NCI-H774 (cell line): Measurements from ENCODE around the gene USP17L30.
"Not testable (repeated sequence)": the region's sequence is repeated elsewhere in the genome, so short reads cannot be mapped to it uniquely, and the experiment has no call there.

ENCODE experiments used
- DNase-seq: peaks from one replicate; lab custom pipeline; 2025; lab: John Stamatoyannopoulos, UW

USP17L30 gene, protein sequence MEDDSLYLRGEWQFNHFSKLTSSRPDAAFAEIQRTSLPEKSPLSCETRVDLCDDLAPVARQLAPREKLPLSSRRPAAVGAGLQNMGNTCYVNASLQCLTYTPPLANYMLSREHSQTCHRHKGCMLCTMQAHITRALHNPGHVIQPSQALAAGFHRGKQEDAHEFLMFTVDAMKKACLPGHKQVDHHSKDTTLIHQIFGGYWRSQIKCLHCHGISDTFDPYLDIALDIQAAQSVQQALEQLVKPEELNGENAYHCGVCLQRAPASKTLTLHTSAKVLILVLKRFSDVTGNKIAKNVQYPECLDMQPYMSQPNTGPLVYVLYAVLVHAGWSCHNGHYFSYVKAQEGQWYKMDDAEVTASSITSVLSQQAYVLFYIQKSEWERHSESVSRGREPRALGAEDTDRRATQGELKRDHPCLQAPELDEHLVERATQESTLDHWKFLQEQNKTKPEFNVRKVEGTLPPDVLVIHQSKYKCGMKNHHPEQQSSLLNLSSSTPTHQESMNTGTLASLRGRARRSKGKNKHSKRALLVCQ

DNA sequence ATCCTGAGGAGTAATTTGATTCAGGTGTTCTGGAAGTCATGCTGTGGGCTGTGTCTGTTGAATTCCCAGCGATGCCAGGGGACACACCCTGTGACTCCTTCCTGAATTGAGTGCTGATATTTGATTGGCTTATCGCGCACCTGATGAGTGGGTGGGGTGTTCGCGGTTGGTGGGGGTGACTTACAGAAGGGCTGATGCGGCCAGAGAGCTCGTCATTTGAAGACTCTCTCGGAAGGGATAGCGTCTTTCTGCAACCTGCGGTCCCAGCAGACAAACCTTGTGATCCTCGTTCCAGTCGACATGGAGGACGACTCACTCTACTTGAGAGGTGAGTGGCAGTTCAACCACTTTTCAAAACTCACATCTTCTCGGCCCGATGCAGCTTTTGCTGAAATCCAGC, at the start of gene USP17L30:
USP17L30 (plus strand) TSS at position 301 of the 400 bp plus-strand sequence; CDS start at position 301, 0 bp downstream.
- not testable (repeated sequence) for DNase-seq

DNA sequence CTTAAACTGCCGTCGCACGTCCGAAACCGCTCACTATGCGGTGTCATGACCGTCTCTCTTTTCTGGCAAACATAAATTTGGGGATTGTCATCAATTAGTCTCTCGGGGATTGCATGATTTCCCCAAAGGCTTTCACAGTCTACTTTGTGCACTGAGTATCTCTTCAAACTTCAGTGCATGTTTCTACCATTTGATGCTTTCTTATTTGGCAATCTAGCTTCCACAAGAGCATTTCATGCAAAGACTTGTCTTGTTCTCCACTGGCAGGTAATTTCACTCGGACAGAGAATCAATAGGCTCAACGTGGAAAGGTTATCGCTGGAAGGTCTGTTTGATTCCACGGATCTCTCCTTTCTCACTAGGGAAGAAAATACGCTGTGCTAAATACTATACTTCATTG, 38.7 kb upstream of the USP17L30 start:
- DNase-seq = not testable (repeated sequence)

DNA sequence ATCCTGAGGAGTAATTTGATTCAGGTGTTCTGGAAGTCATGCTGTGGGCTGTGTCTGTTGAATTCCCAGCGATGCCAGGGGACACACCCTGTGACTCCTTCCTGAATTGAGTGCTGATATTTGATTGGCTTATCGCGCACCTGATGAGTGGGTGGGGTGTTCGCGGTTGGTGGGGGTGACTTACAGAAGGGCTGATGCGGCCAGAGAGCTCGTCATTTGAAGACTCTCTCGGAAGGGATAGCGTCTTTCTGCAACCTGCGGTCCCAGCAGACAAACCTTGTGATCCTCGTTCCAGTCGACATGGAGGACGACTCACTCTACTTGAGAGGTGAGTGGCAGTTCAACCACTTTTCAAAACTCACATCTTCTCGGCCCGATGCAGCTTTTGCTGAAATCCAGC, 38.1 kb upstream of the USP17L30 start, which contains the start of gene USP17L24:
USP17L24 (plus strand) TSS at position 301 of the 400 bp plus-strand sequence; CDS start at position 301, 0 bp downstream.
- not testable (repeated sequence) for DNase-seq

DNA sequence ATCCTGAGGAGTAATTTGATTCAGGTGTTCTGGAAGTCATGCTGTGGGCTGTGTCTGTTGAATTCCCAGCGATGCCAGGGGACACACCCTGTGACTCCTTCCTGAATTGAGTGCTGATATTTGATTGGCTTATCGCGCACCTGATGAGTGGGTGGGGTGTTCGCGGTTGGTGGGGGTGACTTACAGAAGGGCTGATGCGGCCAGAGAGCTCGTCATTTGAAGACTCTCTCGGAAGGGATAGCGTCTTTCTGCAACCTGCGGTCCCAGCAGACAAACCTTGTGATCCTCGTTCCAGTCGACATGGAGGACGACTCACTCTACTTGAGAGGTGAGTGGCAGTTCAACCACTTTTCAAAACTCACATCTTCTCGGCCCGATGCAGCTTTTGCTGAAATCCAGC, 33.3 kb upstream of the USP17L30 start, which contains the start of gene USP17L25:
USP17L25 (plus strand) TSS at position 301 of the 400 bp plus-strand sequence; CDS start at position 301, 0 bp downstream.
- DNase-seq = not testable (repeated sequence)

DNA sequence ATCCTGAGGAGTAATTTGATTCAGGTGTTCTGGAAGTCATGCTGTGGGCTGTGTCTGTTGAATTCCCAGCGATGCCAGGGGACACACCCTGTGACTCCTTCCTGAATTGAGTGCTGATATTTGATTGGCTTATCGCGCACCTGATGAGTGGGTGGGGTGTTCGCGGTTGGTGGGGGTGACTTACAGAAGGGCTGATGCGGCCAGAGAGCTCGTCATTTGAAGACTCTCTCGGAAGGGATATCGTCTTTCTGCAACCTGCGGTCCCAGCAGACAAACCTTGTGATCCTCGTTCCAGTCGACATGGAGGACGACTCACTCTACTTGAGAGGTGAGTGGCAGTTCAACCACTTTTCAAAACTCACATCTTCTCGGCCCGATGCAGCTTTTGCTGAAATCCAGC, 28.6 kb upstream of the USP17L30 start, which contains the start of gene USP17L26:
USP17L26 (plus strand) TSS at position 301 of the 400 bp plus-strand sequence; CDS start at position 301, 0 bp downstream.
- DNase-seq = not testable (repeated sequence)

DNA sequence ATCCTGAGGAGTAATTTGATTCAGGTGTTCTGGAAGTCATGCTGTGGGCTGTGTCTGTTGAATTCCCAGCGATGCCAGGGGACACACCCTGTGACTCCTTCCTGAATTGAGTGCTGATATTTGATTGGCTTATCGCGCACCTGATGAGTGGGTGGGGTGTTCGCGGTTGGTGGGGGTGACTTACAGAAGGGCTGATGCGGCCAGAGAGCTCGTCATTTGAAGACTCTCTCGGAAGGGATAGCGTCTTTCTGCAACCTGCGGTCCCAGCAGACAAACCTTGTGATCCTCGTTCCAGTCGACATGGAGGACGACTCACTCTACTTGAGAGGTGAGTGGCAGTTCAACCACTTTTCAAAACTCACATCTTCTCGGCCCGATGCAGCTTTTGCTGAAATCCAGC, 23.8 kb upstream of the USP17L30 start, which contains the start of gene USP17L5:
USP17L5 (plus strand) TSS at position 301 of the 400 bp plus-strand sequence; CDS start at position 301, 0 bp downstream.
- DNase-seq = not testable (repeated sequence)

DNA sequence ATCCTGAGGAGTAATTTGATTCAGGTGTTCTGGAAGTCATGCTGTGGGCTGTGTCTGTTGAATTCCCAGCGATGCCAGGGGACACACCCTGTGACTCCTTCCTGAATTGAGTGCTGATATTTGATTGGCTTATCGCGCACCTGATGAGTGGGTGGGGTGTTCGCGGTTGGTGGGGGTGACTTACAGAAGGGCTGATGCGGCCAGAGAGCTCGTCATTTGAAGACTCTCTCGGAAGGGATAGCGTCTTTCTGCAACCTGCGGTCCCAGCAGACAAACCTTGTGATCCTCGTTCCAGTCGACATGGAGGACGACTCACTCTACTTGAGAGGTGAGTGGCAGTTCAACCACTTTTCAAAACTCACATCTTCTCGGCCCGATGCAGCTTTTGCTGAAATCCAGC, 19.1 kb upstream of the USP17L30 start, which contains the start of gene USP17L27:
USP17L27 (plus strand) TSS at position 301 of the 400 bp plus-strand sequence; CDS start at position 301, 0 bp downstream.
- DNase-seq = not testable (repeated sequence)

DNA sequence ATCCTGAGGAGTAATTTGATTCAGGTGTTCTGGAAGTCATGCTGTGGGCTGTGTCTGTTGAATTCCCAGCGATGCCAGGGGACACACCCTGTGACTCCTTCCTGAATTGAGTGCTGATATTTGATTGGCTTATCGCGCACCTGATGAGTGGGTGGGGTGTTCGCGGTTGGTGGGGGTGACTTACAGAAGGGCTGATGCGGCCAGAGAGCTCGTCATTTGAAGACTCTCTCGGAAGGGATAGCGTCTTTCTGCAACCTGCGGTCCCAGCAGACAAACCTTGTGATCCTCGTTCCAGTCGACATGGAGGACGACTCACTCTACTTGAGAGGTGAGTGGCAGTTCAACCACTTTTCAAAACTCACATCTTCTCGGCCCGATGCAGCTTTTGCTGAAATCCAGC, 14.3 kb upstream of the USP17L30 start, which contains the start of gene USP17L28:
USP17L28 (plus strand) TSS at position 301 of the 400 bp plus-strand sequence; CDS start at position 301, 0 bp downstream.
- not testable (repeated sequence) for DNase-seq

DNA sequence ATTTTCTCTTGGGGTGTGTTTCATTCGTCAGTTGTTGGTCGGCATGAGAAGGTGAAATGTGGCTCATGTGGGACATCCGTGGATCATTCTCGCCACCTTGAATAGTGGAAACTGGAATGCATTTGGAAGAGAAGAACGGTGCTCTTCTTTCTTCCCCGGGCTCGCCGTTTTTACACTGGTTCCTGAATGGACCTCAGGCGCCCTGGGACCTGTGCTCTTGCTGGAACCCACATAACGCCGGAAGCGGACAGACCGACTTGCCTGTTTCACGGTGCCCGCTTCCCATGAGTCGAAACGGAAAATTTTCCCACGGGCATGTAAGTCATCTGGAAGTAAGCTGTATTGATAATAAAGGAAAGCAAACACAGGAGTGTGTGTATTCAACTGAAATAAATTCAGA, 12.1 kb upstream of the USP17L30 start:
- DNase-seq = not testable (repeated sequence)

DNA sequence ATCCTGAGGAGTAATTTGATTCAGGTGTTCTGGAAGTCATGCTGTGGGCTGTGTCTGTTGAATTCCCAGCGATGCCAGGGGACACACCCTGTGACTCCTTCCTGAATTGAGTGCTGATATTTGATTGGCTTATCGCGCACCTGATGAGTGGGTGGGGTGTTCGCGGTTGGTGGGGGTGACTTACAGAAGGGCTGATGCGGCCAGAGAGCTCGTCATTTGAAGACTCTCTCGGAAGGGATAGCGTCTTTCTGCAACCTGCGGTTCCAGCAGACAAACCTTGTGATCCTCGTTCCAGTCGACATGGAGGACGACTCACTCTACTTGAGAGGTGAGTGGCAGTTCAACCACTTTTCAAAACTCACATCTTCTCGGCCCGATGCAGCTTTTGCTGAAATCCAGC, 9.6 kb upstream of the USP17L30 start, which contains the start of gene USP17L29:
USP17L29 (plus strand) TSS at position 301 of the 400 bp plus-strand sequence; CDS start at position 301, 0 bp downstream.
- not testable (repeated sequence) for DNase-seq

DNA sequence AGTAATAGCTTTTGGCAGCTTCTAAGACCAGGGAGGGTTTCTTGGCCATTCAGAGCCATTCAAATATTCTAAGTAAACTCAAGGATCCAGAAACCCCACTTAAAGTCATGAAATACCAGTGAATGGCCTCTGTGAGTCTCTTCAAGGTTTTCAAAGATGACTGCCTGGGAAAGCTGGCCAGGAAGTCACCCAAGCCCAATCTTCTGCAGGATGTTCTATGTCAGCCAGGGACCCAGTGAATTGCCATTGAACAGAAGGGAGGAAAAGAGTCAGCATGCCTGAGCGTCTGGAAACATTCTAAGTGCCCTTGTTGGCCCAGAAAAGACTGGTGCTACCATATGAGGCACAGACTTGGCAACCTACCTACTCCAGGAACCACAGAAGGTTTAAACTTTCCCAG, 17.0 kb downstream of the USP17L30 start:
- DNase-seq = not testable (repeated sequence)

DNA sequence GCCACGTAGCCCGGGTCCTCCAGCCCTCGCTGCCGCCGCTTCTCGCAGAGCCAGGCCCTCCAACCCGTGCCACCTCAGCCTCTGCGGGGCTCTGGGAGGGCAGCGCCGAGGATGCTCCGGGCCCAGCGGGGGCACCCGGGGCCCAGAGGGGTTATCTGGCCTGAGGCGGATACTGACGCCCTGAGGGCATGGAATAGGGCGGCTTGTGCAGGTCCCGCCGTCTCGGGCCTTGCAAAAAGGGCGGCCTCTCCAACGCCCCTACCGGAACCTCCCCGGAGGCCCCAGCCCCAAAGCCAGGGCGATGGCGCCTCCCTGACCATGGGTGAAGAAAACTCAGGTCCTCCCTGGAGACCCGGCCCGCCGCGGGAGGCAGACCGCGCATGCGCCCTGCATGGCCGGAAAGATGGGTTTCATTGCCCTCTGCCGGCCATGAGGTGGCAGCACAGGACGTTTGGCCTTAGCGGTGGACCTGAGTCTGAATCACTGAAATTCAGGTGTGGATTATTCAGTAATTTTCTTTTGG, 18.1 kb downstream of the USP17L30 start:
- not testable (repeated sequence) for DNase-seq

DNA sequence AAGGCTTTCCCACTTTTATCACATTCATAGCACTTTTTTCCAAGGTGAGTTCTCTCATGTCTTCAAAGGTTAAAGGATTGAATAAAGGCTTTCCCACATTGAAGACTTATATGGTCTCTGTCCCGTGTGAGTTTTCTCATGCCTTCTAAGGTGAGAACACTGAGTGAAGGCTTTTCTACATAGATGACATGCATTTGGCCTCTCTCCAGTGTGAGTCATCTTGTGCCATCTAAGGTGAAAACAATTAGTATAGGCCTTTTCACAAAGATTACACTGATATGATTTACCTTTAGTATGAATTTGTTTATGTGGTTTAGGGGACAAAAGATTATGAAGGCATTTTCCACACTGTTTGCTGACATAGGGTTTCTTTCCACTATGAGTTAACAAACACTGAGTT, 21.2 kb downstream of the USP17L30 start:
- DNase-seq = no peak

DNA sequence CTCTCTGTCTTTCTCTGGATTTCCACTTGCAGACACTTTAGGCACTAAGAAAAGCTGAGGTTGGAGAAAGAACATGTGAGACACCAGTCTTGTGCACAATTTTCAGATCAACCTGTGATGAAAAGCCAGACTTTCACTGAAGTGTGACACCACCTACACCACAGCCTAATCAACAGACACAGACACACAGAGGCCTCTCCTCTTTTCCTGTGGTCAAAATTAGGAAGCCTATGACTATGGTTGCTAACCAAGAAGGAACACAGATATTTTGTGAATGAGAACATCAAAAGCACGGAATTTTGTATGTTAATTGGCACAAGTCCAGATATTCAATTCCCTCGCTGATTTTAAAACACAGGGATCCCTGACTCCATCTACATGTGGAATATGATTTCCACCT, 26.1 kb downstream of the USP17L30 start:
- not testable (repeated sequence) for DNase-seq

DNA sequence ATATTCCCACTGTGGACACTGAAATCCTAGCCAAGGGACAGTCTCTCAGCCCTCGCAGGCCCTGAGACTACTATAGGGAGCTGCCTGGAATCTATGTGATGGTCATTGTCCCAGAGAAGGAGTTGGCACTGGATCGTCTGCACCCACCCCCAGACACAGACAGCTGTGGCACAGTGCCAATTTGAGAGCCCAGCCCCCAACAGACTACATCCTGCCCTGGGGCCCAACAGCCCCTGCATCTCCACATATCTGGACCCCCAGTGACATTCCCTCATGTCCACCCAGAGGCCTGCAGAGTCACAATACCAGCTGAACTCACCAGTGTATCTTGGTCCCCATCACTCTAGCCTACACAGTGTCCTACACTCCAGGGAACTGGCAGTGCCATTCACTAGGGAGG, 42.8 kb downstream of the USP17L30 start:
- not testable (repeated sequence) for DNase-seq

DNA sequence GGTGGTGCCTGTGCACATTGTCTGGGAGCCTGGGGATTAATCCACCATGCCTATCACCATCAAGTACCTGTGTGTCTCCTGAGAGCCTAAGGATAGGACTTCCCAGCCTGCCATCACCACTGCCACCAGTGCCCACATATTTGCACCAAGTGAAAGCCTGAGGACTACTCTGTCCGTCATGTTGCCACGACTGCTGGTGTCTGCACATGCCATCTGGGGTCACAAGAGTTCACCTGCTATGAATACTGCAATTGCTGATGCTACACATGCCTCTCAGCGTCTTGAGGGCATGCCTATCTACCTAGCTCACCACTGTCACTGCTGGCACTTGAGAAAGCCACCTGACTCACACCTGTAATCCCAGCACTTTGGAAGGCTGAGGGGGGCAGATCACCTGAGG, 43.6 kb downstream of the USP17L30 start:
- DNase-seq = not testable (repeated sequence)

DNA sequence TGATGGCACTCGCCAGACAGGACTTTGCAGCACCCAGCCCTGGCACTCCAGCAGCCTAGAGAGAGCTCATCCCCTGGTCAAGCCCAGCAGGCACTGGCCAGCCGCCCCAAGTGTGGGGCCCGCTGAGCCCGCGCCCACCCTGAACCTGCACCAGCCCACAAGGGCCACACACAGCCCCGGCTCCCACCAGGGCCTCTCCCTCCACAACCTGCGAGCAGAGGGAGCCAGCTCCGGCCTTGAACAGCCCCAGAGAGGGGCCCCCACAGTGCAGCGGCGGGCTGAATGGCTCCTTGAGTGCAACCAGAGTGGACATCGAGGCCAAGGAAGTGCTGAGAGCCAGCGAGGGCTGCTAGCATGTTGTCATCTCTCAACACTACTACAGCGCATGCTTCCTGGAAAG, 46.9 kb downstream of the USP17L30 start:
- no peak for DNase-seq
